HG03520 (cell line): Measurements from ENCODE around the gene A4GNT.
A peak's percentile ranks its signal among the peaks of the same experiment; 100 is the strongest.
"Not testable (repeated sequence)": the region's sequence is repeated elsewhere in the genome, so short reads cannot be mapped to it uniquely, and the experiment has no call there.

Source experiments
- ATAC-seq: cut with Tn5 transposase; IDR thresholded peaks from one replicate; pipeline ENCODE4 v1.9.1; 2021; ENCODE audit warnings: mild to moderate bottlenecking, moderate library complexity; ENCODE audit not compliant: unreplicated experiment

A4GNT gene

GRCh38 chr3:138132239-138132638 lies at the start of gene A4GNT:
A4GNT (minus strand) TSS chr3:138132390; CDS start chr3:138131256, 1,134 bp downstream.
- no peak for ATAC-seq

- ATAC-seq: peak; percentile 62
Observed at GRCh38 chr3:138180375-138181029, 48.3 kb upstream of the A4GNT start.

- ATAC-seq: peak; percentile 92
Observed at GRCh38 chr3:138174421-138175131, 42.4 kb upstream of the A4GNT start, which contains the start of gene DBR1. DBR1 (minus strand) TSS chr3:138174921; CDS start chr3:138174795, 126 bp downstream.

- ATAC-seq: peak; percentile 7
Observed at GRCh38 chr3:138173769-138174420, 41.7 kb upstream of the A4GNT start.

GRCh38 chr3:138172625-138173024 lies 40.4 kb upstream of the A4GNT start:
- no peak for ATAC-seq

GRCh38 chr3:138165061-138165460 lies 32.9 kb upstream of the A4GNT start:
- no peak for ATAC-seq

- ATAC-seq: no peak
Observed at GRCh38 chr3:138157743-138158142, 25.6 kb upstream of the A4GNT start.

- no peak for ATAC-seq
Observed at GRCh38 chr3:138154534-138154933, 22.3 kb upstream of the A4GNT start.

GRCh38 chr3:138148503-138148902 lies 16.3 kb upstream of the A4GNT start:
- no peak for ATAC-seq

- not testable (repeated sequence) for ATAC-seq
Observed at GRCh38 chr3:138142181-138142580, 10.0 kb upstream of the A4GNT start.

GRCh38 chr3:138140940-138141339 lies 8.8 kb upstream of the A4GNT start:
- no peak for ATAC-seq

- ATAC-seq: no peak
Observed at GRCh38 chr3:138139691-138140090, 7.5 kb upstream of the A4GNT start.

- no peak for ATAC-seq
Observed at GRCh38 chr3:138137861-138138260, 5.7 kb upstream of the A4GNT start.

GRCh38 chr3:138136201-138136600 lies 4.0 kb upstream of the A4GNT start:
- ATAC-seq: no peak

- no peak for ATAC-seq
Observed at GRCh38 chr3:138135833-138136194, 3.6 kb upstream of the A4GNT start.

GRCh38 chr3:138135146-138135832 lies 3.1 kb upstream of the A4GNT start:
- no peak for ATAC-seq

GRCh38 chr3:138127636-138128365 lies 4.4 kb downstream of the A4GNT start:
- no peak for ATAC-seq

GRCh38 chr3:138125548-138126221 lies 6.5 kb downstream of the A4GNT start:
- ATAC-seq: no peak

GRCh38 chr3:138124706-138125355 lies 7.4 kb downstream of the A4GNT start:
- ATAC-seq: no peak

- ATAC-seq: no peak
Observed at GRCh38 chr3:138124188-138124587, 8.0 kb downstream of the A4GNT start.
